HCT116 (cell line): ENCODE data around the gene ABCC1. TPM values are rescaled to one million over a fixed set of nuclear protein-coding genes. Genes with fewer than 3 reads are reported as not detected.

ENCODE experiments used
- ATAC-seq: fragments of 200-7000 bp; cut with Tn5 transposase; 2 replicates; pipeline ENCODE4 v1.9.1; 2020; ENCODE audit warnings: mild to moderate bottlenecking, moderate library complexity
- BruUV-seq: library from RNA; stranded (reverse); fragments of 400-500 nt; replicated peaks from 2 replicates; lab custom pipeline; 2021; lab: Mats Ljungman, UMichigan
- CTCF ChIA-PET: fragments of 300-600 bp; sonication (Branson Sonifier 250); formaldehyde crosslinking; loops from one replicate; lab custom pipeline; 2021; ENCODE audit warnings: antibody characterized with exemption; lab: Charles Lee
- POLR2A ChIA-PET: fragments of 300-600, 350-600 bp; sonication (Branson Sonifier 250); formaldehyde crosslinking; loops from one replicate; lab custom pipeline; 2021; ENCODE audit warnings: antibody characterized with exemption; lab: Charles Lee
- RAD21 ChIA-PET, 2 experiments: fragments of 300-600 bp; sonication (Branson Sonifier 250); formaldehyde crosslinking; loops; one replicate each; lab custom pipeline; 2023; ENCODE audit warnings: low total read pairs in 2 of 2; ENCODE audit not compliant: uncharacterized antibody in 2 of 2, unreplicated experiment in 2 of 2, low non-redundant PET in 1 of 2; lab: Charles Lee
- DNase-seq: peaks from one replicate; pipeline ENCODE4 v3.0.0-alpha.2; 2010; ENCODE audit warnings: low read depth, low spot score
- H2AFZ ChIP-seq: fragments of 200-600 bp; shearing (Covaris generic), sonication (generic); 2 replicates; pipeline ENCODE4 v1.6.1; 2017; ENCODE audit warnings: low read depth, mixed run types, mixed read lengths, antibody characterized with exemption, low read length; ENCODE audit not compliant: poor library complexity, severe bottlenecking
- H3K27ac ChIP-seq: 2 replicates; pipeline ENCODE4 v1.5.1; 2012; ENCODE audit warnings: low read depth, low read length
- H3K27me3 ChIP-seq: fragments of 200-600 bp; sonication (generic); 2 replicates; pipeline ENCODE4 v1.6.1; 2016; ENCODE audit warnings: mixed run types, low read length, mixed read lengths; ENCODE audit not compliant: insufficient read depth
- H3K36me3 ChIP-seq, 2 experiments: fragments of 200-500 bp in 1 of 2; fragments of 200-600 bp in 1 of 2; sonication (Bioruptor generic) in 1 of 2; sonication (generic) in 1 of 2; 2 replicates each; pipeline versions ENCODE4 v1.5.1 to v1.6.1; 2014 to 2016; ENCODE audit warnings: low read length in 2 of 2, inconsistent platforms in 1 of 2, mixed read lengths in 1 of 2, mixed run types in 1 of 2; ENCODE audit not compliant: insufficient read depth in 2 of 2, control insufficient read depth in 1 of 2
- H3K4me1 ChIP-seq, 2 experiments: fragments of 200-600 bp in 1 of 2; sonication (generic) in 1 of 2; 2 replicates each; pipeline versions ENCODE4 v1.5.1 to v1.6.1; 2012 to 2017; ENCODE audit warnings: low read length in 2 of 2, inconsistent platforms in 1 of 2, mild to moderate bottlenecking in 1 of 2, mixed read lengths in 1 of 2, mixed run types in 1 of 2, moderate library complexity in 1 of 2; ENCODE audit not compliant: insufficient read depth in 2 of 2, control insufficient read depth in 1 of 2
- H3K4me2 ChIP-seq: fragments of 200-600 bp; sonication (generic); 2 replicates; pipeline ENCODE4 v1.6.1; 2017; ENCODE audit warnings: mixed run types, low read length, mixed read lengths
- H3K4me3 ChIP-seq, 2 experiments: fragments of 200-600 bp in 1 of 2; sonication (generic) in 1 of 2; replicated peaks in 1 of 2; 2 replicates each; pipeline ENCODE4 v1.5.1; 2011 to 2016; ENCODE audit warnings: low read length in 2 of 2, control low read depth in 1 of 2, low read depth in 1 of 2, mild to moderate bottlenecking in 1 of 2, mixed read lengths in 1 of 2, mixed run types in 1 of 2
- H3K79me2 ChIP-seq: fragments of 200-600 bp; sonication (generic); 2 replicates; pipeline ENCODE4 v1.6.1; 2017; ENCODE audit warnings: mild to moderate bottlenecking, mixed run types, low read length, moderate library complexity, mixed read lengths; ENCODE audit not compliant: insufficient read depth
- H3K9ac ChIP-seq: fragments of 200-600 bp; sonication (generic); 2 replicates; pipeline ENCODE4 v1.6.1; 2016; ENCODE audit warnings: low read length, mixed read lengths
- H3K9me2 ChIP-seq: fragments of 200-600 bp; sonication (generic), shearing (Covaris generic); 2 replicates; pipeline ENCODE4 v1.6.1; 2017; ENCODE audit warnings: mixed run types, mild to moderate bottlenecking, moderate library complexity; ENCODE audit not compliant: insufficient read depth
- H3K9me3 ChIP-seq, 2 experiments: fragments of 200-500 bp in 1 of 2; fragments of 200-600 bp in 1 of 2; sonication (Bioruptor generic) in 1 of 2; sonication (generic) in 1 of 2; 2 replicates each; pipeline ENCODE4 v1.6.1; 2014 to 2017; ENCODE audit warnings: low read length in 2 of 2, mixed read lengths in 2 of 2, inconsistent platforms in 1 of 2, low read depth in 1 of 2, mild to moderate bottlenecking in 1 of 2, mixed run types in 1 of 2, moderate library complexity in 1 of 2; ENCODE audit not compliant: control insufficient read depth in 1 of 2, insufficient read depth in 1 of 2
- H4K20me1 ChIP-seq: fragments of 200-600 bp; sonication (generic), shearing (Covaris generic); 2 replicates; pipeline ENCODE4 v1.6.1; 2017; ENCODE audit warnings: mixed run types, mild to moderate bottlenecking, moderate library complexity; ENCODE audit not compliant: insufficient read depth
- ATF3 ChIP-seq: IDR thresholded peaks from 2 replicates; pipeline ENCODE4 v1.6.1; 2012
- CEBPB ChIP-seq: IDR thresholded peaks from 2 replicates; pipeline ENCODE4 v1.6.1; 2012; ENCODE audit warnings: low read depth
- CTCF ChIP-seq, 3 experiments: fragments of 200-600 bp in 1 of 3; sonication (generic) in 1 of 3; IDR thresholded peaks in 2 of 3; conservative IDR thresholded peaks in 1 of 3; 2 replicates each; pipeline ENCODE4 v1.5.1; 2012 to 2017; ENCODE audit warnings: low read depth in 2 of 3, low read length in 2 of 3, antibody characterized with exemption in 1 of 3, borderline replicate concordance in 1 of 3, control low read depth in 1 of 3, mild to moderate bottlenecking in 1 of 3, mixed read lengths in 1 of 3, mixed run types in 1 of 3, moderate library complexity in 1 of 3; ENCODE audit not compliant: insufficient read depth in 1 of 3
- EGR1 ChIP-seq: IDR thresholded peaks from 2 replicates; pipeline ENCODE4 v1.6.1; 2012; ENCODE audit warnings: low read depth
- ELF1 ChIP-seq: IDR thresholded peaks from 2 replicates; pipeline ENCODE4 v1.6.1; 2012; ENCODE audit warnings: low read depth, borderline replicate concordance
- EZH2 ChIP-seq: fragments of 200-600 bp; sonication (generic); IDR thresholded peaks from 2 replicates; pipeline ENCODE4 v1.6.1; 2017; ENCODE audit warnings: antibody characterized with exemption, mixed run types
- EZH2phosphoT487 ChIP-seq: fragments of 200-600 bp; IDR thresholded peaks from 2 replicates; pipeline ENCODE4 v1.6.1; 2018; ENCODE audit warnings: antibody characterized with exemption, borderline replicate concordance
- JUND ChIP-seq: IDR thresholded peaks from 2 replicates; pipeline ENCODE4 v1.6.1; 2012
- POLR2A ChIP-seq: IDR thresholded peaks from 2 replicates; pipeline ENCODE4 v1.7.0; 2011; ENCODE audit warnings: borderline replicate concordance; ENCODE audit not compliant: insufficient read depth, insufficient read length; ENCODE audit errors: extremely low read depth
- POLR2AphosphoS5 ChIP-seq: IDR thresholded peaks from 2 replicates; pipeline ENCODE4 v1.6.1; 2011; ENCODE audit warnings: mild to moderate bottlenecking, low read depth, low read length, moderate library complexity
- RAD21 ChIP-seq: IDR thresholded peaks from 2 replicates; pipeline ENCODE4 v1.6.1; 2012; ENCODE audit warnings: low read depth, mild to moderate bottlenecking
- REST ChIP-seq: IDR thresholded peaks from 2 replicates; pipeline ENCODE4 v1.6.1; 2012; ENCODE audit warnings: low read depth
- SP1 ChIP-seq: IDR thresholded peaks from 2 replicates; pipeline ENCODE4 v1.6.1; 2012; ENCODE audit warnings: low read depth
- TCF7L2 ChIP-seq: IDR thresholded peaks from 2 replicates; pipeline ENCODE4 v1.7.0; 2011; ENCODE audit warnings: borderline replicate concordance, inconsistent platforms; ENCODE audit not compliant: insufficient read depth, insufficient read length; ENCODE audit errors: extremely low read depth
- YY1 ChIP-seq: IDR thresholded peaks from 2 replicates; pipeline ENCODE4 v1.6.1; 2011; ENCODE audit warnings: low read length, low read depth, moderate library complexity, mild to moderate bottlenecking; ENCODE audit not compliant: insufficient replicate concordance; ENCODE audit errors: extremely low read depth
- ZFX ChIP-seq: fragments of 450-650 bp; IDR thresholded peaks from 2 replicates; pipeline ENCODE4 v1.6.1; 2017
- intact Hi-C: fragments of 100-400 bp; cut with micrococcal nuclease; formaldehyde crosslinking; loops from 2 replicates; pipeline ENCODE4 v1.10.0; 2022
- total RNA-seq: library from RNA; stranded (reverse); gene quantifications from one replicate; pipeline ENCODE4 v1.2.1, GENCODE V29; 2021; ENCODE audit not compliant: unreplicated experiment

The ABCC1 gene
- total RNA-seq, 1 experiment from 2014 or later: 61.9 TPM

- no peaks in the 10 kb centered on the region for H3K27me3 ChIP-seq
- ChIA-PET POLR2A (no interaction called here), CTCF (interaction anchor here (1.2 kb wide), 1 partner anchor 19 kb away, joined by 3 read pairs; no protein-coding TSS in a partner anchor), RAD21 (no interaction called here)
- no peaks in the 10 kb centered on the region for H3K79me2 ChIP-seq
- H3K4me2 ChIP-seq: no peak overlapping the region
- ATAC-seq (peak; percentile 76), DNase-seq (no peak)
- H4K20me1 ChIP-seq: no peaks in the 10 kb centered on the region
- H3K4me3 ChIP-seq: no peak overlapping the region
- no peaks in the 10 kb centered on the region for H3K9me2 ChIP-seq
- no peaks in the 10 kb centered on the region for H3K9me3 ChIP-seq
- TF ChIP-seq RAD21 (no peak), ELF1 (no peak), SP1 (no peak), EZH2 (no peak), TCF7L2 (no peak), CEBPB (no peak), YY1 (no peak), POLR2A (no peak), EGR1 (no peak), JUND (no peak), REST (no peak), ATF3 (no peak), EZH2phosphoT487 (no peak), POLR2AphosphoS5 (no peak), CTCF (IDR thresholded peaks at IDR 0.05 in 2 of 3, conservative IDR thresholded peaks at IDR 0.05 in 1 of 3; ENCODE audit: borderline replicate concordance in 1 of 3, insufficient read depth in 1 of 3, low read depth in 2 of 3, low read length in 2 of 3) (no peak), ZFX (no peak)
- H3K27ac ChIP-seq: no peak overlapping the region
- no peak overlapping the region for H2AFZ ChIP-seq
- H3K36me3 ChIP-seq: no peaks in the 10 kb centered on the region
- intact Hi-C loops: no loop called here
- H3K4me1 ChIP-seq: no peaks in the 10 kb centered on the region
- no TSS peak for BruUV-seq
- H3K9ac ChIP-seq: no peak overlapping the region
Measured at GRCh38 chr16:16166949-16167348, 217.5 kb downstream of the ABCC1 start.
